A673 (cell line): Measurements from ENCODE around the gene PRAF2. TPM values are rescaled to one million over a fixed set of nuclear protein-coding genes. Genes with fewer than 3 reads are reported as not detected.

Experiments
- Bru-seq: library from RNA; stranded (reverse); fragments of 400-500 nt; gene quantifications from one replicate; lab custom pipeline; 2021; lab: Mats Ljungman, UMichigan
- BruChase-seq, 2 experiments: library from RNA; stranded (reverse); fragments of 400-500 nt; gene quantifications; one replicate each; lab custom pipeline; 2021; lab: Mats Ljungman, UMichigan
- BruUV-seq: library from RNA; stranded (reverse); fragments of 400-500 nt; replicated peaks from 2 replicates; lab custom pipeline; 2021; lab: Mats Ljungman, UMichigan
- CTCF ChIA-PET: fragments of 300-600 bp; sonication (Branson Sonifier 250); formaldehyde crosslinking; loops from one replicate; lab custom pipeline; 2022; ENCODE audit warnings: antibody characterized with exemption; lab: Charles Lee
- POLR2A ChIA-PET: fragments of 300-600 bp; sonication (Branson Sonifier 250); formaldehyde crosslinking; loops from one replicate; lab custom pipeline; 2022; ENCODE audit warnings: antibody characterized with exemption; ENCODE audit not compliant: low non-redundant PET; lab: Charles Lee
- DNase-seq: peaks from one replicate; pipeline ENCODE4 v3.0.0-alpha.2; 2015; ENCODE audit warnings: low spot score
- H3K27ac ChIP-seq: fragments of 200-600 bp; sonication (generic); 2 replicates; pipeline ENCODE4 v1.5.1; 2016; ENCODE audit warnings: mixed run types, low read depth, mild to moderate bottlenecking, mixed read lengths, antibody characterized with exemption, low read length; ENCODE audit not compliant: poor library complexity, severe bottlenecking
- H3K27me3 ChIP-seq: fragments of 200-600 bp; sonication (generic); replicated peaks from 2 replicates; pipeline ENCODE4 v1.6.1; 2017; ENCODE audit warnings: mixed run types, low read depth, mild to moderate bottlenecking, mixed read lengths, antibody characterized with exemption, low read length; ENCODE audit not compliant: insufficient read depth, poor library complexity
- H3K36me3 ChIP-seq: fragments of 200-600 bp; sonication (generic); 2 replicates; pipeline ENCODE4 v1.6.1; 2016; ENCODE audit warnings: mixed run types, mild to moderate bottlenecking, mixed read lengths, antibody characterized with exemption, low read length; ENCODE audit not compliant: insufficient read depth, poor library complexity, severe bottlenecking
- H3K4me1 ChIP-seq: fragments of 200-600 bp; sonication (generic); 2 replicates; pipeline ENCODE4 v1.6.1; 2017; ENCODE audit warnings: mixed run types, mild to moderate bottlenecking, mixed read lengths, antibody characterized with exemption, low read length; ENCODE audit not compliant: insufficient read depth, poor library complexity, severe bottlenecking
- H3K4me3 ChIP-seq: fragments of 200-600 bp; sonication (generic); 2 replicates; pipeline ENCODE4 v1.5.1; 2016; ENCODE audit warnings: low read depth, mixed run types, mild to moderate bottlenecking, mixed read lengths, low read length; ENCODE audit not compliant: poor library complexity, severe bottlenecking
- H3K9me3 ChIP-seq: fragments of 200-600 bp; sonication (generic); 2 replicates; pipeline ENCODE4 v1.6.1; 2016; ENCODE audit warnings: mixed run types, low read depth, mild to moderate bottlenecking, mixed read lengths, antibody characterized with exemption, low read length; ENCODE audit not compliant: poor library complexity, severe bottlenecking
- CTCF ChIP-seq: fragments of 300-800, 200-600 bp; sonication (generic); conservative IDR thresholded peaks from 2 replicates; pipeline ENCODE4 v1.5.1; 2017; ENCODE audit warnings: low read depth, mild to moderate bottlenecking, antibody characterized with exemption, low read length, moderate library complexity, mixed read lengths
- EZH2 ChIP-seq: fragments of 200-600 bp; sonication (generic); IDR thresholded peaks from 2 replicates; pipeline ENCODE4 v1.6.1; 2017; ENCODE audit warnings: borderline replicate concordance, low read depth, mild to moderate bottlenecking, mixed read lengths, antibody characterized with exemption, low read length; ENCODE audit not compliant: poor library complexity, severe bottlenecking
- intact Hi-C: fragments of 100-400 bp; cut with micrococcal nuclease; formaldehyde crosslinking; loops from one replicate; pipeline ENCODE4 v1.10.0; 2022; ENCODE audit not compliant: unreplicated experiment
- long read RNA-seq: library from polyadenylated mRNA; stranded (forward); transcript quantifications from one replicate; pipeline ENCODE4 v2.0.0, GENCODE V29; 2022
- total RNA-seq: library from RNA; stranded (reverse); gene quantifications from 2 replicates; pipeline ENCODE4 v1.2.3, GENCODE V29; 2021

Gene PRAF2
- total RNA-seq = 21.3 and 24.3 TPM in 2 replicates
- Bru-seq, nascent RNA = percentile 51 among the genes with signal in this experiment
- percentile 61 among the genes with signal in this experiment for BruChase-seq, experiment 1, labeled RNA remaining after a 2-hour chase
- BruChase-seq, experiment 2, labeled RNA remaining after a 6-hour chase = percentile 76 among the genes with signal in this experiment
- long read RNA-seq, transcript PRAF2-201 (2 exons, 801 nt) = minor isoform, 6 of 70 reads
- long read RNA-seq, transcript PRAF2-202 (3 exons, 1,334 nt) = major isoform, 50 of 70 reads
- long read RNA-seq, partial matches to known transcripts = 14 of 70 reads
- long read RNA-seq, other reads (novel, unspliced or antisense) = 0 of 70 reads

- Histone ChIP-seq H3K27ac (no peak within 1 kb of the TSS), H3K4me1 (peaks cover 7% of the 10 kb centered on the region), H3K36me3 (peaks cover 3% of the 10 kb centered on the region), H3K4me3 (peak within 1 kb of the TSS; percentile 73), H3K9me3 (no peaks in the 10 kb centered on the region), H3K27me3 (no peaks in the 10 kb centered on the region)
- no peak for TF ChIP-seq EZH2
- TF ChIP-seq CTCF = no peak
- peak; percentile 94 for DNase-seq
- intact Hi-C loops = no loop called here
- ChIA-PET CTCF (no interaction called here), POLR2A (no interaction called here)
- no TSS peak for BruUV-seq
These were observed at the start of gene PRAF2 for GRCh38 chrX:49073601-49074575. Gene PRAF2, minus strand, starts transcription at chrX:49074002. Its CDS starts 15 bp downstream, at chrX:49073987.

GRCh38 chrX:49122499-49122898 is 48.7 kb upstream of the PRAF2 start:
- ChIA-PET POLR2A (no interaction called here), CTCF (no interaction called here)
- no peak overlapping the region for H3K27ac ChIP-seq

More at GRCh38 chrX:49122499-49122898, 48.7 kb upstream of the PRAF2 start:
- no peaks in the 10 kb centered on the region for H3K9me3 ChIP-seq
- H3K4me3 ChIP-seq = peak overlapping the region; percentile 78
- H3K27me3 ChIP-seq = no peaks in the 10 kb centered on the region
- no peaks in the 10 kb centered on the region for H3K36me3 ChIP-seq
- intact Hi-C loops = no loop called here
- TF ChIP-seq EZH2 (no peak), CTCF (no peak)
- BruUV-seq = no TSS peak
- no peaks in the 10 kb centered on the region for H3K4me1 ChIP-seq
- no peak for DNase-seq
